HG03457 (cell line): ENCODE measurements around the gene KIAA1755.

Source experiments
- ATAC-seq: cut with Tn5 transposase; IDR thresholded peaks from one replicate; pipeline ENCODE4 v1.9.1; 2021; ENCODE audit warnings: moderate number of reproducible peaks; ENCODE audit not compliant: unreplicated experiment

Gene KIAA1755

DNA sequence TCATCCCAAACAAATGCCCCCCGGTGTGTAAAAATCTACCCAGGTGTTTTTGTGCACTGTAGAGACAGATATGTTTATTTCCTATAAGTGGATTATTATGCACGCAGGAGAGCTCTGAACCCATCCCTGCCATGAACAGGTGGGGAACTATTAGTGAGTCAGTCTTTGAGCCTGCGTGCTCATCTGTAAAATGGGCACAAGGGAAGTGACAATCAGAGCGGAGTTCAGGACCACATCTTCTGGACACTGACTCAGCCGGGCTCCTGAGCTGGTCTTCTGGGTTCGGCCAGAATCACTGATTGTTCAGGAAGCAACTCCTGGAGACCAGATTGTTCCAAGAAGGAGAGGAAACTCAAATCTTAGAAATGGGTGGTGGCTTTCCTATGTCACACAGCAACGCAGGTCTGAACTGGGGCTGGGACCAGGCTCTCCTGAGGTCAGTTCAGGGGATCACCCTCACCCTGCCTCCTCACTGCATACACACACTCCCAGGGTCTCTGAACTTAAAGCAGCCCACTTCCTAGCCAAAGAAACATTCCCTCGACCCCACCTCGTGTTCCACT lies 68.1 kb downstream of the KIAA1755 start:
- ATAC-seq, result no peak

DNA sequence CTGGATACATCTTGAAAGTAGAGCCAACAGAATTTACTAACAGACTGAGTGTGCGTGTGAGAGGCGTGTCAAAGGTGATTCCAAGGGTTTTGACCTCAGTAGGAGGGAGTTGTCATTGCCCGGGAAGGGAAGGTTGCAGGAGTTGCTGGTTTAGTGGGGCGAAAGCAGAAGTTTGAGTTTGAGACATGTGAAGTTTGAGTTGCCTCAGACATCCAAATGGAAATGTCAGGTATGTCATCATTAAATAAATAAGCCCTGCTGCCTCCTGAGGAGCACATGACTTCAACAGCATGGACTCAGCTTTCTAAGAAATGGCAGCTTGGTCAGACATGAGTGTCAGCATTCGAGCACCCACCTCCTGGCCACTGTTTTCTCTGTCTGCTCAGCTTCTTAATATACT lies 68.9 kb downstream of the KIAA1755 start:
- no peak for ATAC-seq

DNA sequence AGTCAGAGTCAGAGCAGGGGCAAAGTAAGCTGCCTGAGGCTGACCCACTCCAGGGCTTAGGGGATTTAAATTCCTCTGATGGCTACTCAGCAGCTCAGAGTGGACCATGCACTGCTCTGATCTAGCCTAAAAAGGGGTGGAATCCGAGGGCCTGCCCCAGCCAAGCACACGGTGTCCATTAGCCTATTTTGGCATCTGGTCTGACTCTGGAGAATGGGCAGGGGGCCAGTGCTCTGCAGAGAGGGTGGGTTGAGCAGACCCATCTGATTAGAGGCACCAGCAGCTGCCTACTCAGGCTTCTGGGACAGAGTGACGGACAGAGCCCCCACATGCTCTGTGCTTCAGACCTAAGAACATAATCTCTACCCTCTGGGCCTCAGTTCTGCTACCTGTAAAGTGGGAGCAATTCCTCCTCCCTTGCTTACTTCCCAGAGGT lies 69.6 kb downstream of the KIAA1755 start:
- no peak for ATAC-seq

DNA sequence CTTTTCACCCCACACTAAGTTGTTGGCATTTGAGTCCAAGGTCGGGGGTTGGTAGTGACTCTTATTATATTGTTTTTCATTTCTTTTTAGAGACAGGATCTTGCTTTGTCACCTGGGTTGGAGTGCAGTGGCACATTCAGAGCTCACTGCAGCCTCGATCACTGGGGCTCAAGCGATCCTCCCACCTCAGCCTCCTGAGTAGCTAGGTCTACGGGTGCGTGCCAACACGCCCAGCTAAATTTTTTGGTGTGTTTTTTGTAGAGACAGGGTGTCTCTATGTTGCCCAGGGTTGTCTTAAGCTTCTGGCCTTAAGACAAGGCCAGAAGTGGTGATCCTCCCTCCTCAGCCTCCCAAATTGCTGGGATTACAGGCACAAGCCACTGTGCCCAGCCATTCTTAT lies 70.4 kb downstream of the KIAA1755 start:
- ATAC-seq, result no peak

DNA sequence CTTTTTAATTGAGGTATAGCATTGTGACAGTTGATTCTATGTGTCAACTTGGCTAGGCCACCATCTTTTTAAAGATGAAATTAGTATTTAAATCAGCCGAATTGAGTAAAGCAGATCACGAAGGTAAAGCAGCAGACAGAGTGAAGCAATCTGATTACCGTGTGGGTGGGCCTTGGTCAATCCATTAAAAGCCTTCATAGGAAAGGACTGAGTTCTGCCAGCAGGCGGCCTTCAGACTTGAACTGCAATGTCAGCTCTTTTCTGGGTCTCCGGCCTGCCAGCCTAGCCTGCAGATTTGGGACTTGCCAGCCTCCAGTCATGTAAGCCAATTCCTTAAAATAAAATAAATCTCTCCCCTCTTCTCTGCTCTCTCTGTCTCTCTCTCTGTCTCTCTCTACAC lies 73.0 kb downstream of the KIAA1755 start:
- ATAC-seq, result no peak

DNA sequence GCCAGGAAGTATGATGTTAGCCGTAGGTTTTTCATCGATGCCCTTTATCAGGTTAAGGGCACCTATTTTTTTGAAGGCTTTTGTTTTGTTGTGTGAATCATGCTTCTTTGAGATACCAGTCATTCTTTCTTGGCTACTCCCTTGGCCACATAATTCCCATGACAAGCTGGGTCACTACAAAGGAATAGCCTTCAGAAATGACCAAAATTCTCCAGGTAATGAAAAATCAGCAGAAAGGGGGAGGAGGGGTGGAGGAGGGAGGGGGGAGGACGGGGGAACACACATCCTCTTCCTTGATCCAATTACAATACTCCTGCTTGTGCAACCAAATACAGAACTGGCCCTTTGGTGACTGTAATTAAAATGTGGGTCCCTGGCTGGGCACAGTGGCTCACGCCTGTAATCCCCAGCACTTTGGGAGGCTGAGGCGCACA lies 73.7 kb downstream of the KIAA1755 start:
- ATAC-seq, result no peak

DNA sequence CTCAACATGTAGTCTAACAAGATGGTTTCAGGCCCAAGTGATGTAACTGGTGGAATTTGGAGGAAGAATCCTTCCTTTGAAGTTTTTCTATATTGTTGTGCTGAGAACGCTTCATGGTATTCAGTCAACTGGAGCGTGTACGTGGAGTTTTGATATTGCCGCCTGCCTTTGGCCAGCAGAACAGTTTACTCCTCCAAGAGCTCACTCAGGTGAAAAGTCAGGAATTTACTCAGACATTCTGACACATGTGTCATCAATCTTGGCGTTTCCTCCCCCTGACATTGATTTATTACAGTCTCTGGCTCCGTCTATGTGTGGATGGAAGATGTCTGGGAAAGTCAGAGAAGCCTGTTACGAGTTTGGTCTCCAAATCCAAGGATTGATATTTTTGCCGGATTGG lies 76.4 kb downstream of the KIAA1755 start:
- no peak for ATAC-seq

DNA sequence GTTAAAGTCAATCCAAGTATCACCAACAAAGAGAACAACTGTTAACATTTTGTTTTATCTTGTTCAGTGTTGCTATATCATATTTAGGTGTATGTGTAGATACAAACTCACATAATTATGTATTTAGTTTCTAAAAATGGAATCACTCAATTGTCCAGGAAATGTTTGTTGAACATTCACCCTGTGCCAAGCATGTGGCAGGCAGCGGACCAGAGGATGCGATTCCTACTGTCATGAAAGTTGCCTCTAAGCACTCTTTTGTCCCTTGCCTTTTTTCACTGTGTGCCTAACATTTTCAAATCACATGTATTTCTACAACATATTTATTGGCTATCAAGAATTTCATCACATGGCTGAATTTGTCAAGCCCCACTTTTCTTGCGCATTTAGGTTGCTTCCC lies 78.6 kb downstream of the KIAA1755 start:
- no peak for ATAC-seq

DNA sequence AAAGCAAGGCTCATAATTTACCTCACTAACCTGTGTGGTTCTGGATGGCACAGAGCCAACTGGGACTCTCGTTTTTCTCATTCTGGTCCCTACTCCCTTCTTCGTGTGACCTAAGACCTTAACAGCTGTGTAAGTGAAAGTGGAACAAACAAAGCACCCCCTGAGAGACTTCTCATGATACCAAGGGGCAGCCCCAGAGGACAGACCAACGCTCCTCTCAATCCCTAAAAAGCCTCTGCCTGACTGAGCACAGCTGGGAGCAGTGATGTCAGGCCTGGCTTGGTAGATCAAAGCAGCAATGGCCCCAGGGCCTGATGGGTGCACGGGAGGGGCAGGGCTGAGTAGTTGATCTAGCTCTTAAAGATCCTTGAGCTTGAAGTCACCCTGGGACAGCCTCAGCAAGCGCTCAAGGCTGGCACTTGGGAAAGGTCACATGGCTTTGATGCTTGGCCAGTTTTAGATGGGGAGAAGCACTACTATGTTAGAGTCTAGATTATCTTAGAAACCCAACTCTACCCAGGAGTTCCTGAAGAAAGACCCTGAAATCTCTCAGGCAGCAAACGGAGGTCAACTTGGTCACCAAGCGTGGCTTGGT lies 79.2 kb downstream of the KIAA1755 start:
- peak; percentile 73 for ATAC-seq

DNA sequence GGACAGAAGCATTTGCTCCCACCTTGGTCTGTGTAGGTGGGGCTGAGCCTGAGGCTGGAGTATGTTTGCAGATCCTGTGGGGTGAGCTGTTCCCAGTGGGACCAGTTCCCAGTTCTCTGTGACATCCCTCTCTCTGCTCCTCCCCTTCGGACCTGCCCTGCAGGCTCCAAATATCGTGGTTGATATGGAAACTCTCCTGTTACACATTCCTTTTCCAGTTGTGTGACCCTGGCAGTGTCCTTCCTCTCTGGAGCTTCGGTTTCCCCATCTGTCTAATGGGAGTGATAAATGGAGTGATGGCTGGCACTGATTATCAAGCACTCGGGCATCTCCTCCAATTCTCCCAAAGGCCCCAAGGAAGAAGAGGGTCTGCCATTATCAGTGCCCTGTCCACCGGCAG lies 79.8 kb downstream of the KIAA1755 start:
- ATAC-seq, result no peak

DNA sequence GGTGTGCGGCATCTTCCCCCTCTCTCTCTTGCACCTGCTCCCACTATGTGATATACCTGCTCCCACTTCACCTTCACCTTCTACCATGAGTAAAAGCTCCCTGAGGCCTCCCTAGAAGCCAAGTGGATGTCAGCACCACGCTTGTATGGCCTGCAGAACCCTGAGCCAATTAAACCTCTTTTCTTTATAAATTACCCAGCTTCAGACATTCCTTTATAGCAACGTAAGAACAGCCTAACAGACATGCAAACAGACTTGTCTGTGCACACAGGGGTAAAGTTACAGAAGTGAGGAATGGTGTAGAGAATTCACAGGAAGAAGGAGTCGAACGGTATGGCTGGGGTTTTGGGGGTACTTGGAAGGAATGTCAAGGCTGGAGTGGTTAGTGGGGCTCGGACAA lies 80.7 kb downstream of the KIAA1755 start:
- ATAC-seq, result no peak

DNA sequence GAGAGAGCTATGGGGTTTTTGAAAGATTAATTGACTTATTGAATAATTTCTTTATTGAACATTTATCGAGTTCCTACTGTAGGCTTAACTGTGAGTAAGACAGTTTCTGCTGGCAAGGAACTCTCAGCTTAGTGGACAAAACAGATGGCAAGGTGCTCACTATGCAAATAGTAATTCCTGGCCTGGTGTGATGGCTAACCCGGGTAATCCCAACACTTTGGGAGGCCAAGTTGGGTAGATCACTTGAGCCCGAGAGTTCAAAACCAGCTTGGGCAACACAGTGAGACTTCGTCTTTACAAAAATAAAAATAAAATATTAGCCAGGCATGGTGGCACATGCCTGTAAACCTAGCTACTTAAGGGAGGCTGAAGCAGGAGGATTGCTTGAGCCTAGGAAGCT lies 82.0 kb downstream of the KIAA1755 start:
- no peak for ATAC-seq

DNA sequence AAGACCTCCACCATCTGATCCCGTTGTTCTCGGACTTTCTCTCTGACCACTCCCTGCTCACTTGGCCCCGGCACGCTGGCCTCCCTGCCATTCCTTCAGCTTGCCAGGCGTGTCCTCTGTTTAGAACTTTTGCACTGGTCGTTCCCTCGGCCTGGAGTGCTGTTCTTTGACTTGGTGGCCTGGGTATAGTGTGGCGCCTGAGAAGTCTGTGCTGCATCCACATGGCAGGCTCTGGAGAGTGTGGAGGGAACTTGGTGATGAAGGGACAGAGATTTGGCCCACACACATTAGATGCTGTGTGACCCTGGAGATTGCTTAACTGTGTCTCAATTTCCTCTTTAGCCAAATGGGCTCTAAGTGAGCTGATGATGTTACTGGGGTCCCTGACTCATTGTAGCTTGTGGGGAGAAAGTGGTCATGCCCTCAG lies 82.5 kb downstream of the KIAA1755 start:
- no peak for ATAC-seq

DNA sequence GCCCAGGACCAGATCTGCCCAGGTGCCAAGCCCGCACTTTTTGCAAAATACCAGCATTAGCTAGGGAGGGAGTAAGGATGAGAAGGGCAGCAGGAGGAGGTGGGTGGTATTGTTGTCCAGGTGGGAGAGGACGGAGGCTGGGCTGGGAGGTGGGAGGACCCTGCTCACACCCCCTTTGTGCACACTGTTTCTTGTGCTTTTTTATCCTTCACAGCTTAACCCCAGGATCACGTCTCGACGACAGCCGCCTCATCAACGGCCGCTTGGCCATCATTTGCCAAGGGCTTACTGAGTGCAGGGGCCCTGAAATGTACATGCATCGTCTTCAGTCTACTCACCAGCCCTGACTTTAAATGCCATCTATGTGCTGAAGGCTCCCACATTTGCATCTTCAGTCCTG lies 83.3 kb downstream of the KIAA1755 start:
- ATAC-seq, result no peak

DNA sequence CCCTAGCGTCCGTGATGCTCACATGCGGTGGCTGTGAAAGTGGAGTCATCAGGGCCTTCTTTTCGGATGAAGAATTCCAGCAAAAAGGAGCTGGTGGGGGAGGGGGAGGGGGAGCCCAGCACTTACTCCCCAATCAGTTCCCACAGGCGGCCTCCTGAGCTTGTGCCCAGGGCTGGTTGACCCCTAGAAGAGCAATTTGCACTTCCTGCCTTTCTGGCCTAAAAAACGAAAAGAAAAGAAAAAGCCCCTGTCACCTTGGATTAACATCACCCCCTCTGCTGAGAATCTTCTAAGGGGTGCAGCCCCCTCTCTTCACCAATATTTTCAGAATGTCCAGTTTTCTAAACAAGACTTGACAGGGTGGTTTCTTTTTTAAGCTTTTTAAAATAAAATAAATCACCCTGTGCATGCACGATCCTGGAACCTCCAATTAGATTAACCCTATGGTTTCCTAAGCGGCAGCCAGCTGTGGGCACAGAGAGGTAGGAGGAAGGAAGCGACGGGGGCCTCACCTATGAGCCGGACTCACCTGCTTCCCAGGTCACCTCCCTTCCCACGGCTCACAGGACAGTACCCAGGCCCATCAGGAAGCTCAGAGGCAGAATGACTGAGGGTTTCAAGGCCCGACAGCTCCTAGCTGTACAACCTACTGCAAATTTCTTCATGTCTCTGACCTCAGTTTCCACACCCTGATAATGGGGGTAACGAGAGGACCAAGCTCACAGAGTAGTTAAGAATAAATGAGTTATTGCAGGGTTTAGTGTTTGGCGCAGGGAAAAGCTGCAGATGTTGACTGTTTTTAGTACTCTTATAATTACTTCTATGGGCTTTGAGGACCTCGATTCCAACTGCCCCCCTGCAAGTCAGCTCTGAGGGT lies 85.0 kb downstream of the KIAA1755 start:
- ATAC-seq, result no peak

DNA sequence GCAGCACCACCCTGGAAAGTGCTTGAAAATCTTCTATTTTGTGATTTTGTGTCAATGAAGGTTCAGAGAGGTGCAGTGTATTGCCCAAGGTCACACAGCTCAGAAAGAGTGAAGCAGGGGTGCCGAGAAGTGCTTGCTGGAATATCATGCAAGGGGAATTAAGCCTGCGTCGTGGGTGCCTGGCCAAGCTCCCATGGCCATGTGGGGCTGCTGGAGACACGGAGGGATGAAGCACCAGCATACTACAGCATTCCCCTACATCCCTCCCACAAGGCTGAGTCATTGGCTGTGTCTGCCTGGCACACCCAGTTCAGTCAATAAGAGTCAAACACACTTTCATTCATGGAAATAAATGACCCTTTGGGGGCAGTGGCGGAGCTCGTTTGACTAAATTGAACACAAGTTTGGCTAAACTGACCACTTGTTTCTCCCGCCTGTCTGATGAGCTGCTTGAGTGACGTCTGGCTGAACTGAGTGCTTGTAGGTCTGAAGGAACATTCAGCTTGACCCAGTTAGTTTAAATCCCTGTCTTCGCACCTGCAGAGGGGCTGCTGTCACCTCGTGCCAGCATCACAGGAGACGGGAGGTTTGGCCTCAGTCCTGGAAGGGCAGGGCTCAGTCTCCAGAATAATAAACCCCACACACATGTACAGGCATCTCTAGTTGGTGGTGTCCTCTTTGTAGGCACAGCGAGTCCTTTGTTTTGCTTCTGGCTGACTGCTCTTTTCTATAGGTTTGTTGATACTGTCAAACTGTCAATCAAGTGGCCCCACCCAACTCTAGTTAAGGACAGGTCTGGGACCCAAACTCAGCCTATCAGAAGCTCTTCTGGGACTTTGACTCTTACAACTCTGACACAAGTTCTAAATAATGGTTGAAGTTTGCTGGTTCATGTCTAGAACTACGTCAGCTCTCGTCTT lies 87.0 kb downstream of the KIAA1755 start:
- ATAC-seq, result no peak

DNA sequence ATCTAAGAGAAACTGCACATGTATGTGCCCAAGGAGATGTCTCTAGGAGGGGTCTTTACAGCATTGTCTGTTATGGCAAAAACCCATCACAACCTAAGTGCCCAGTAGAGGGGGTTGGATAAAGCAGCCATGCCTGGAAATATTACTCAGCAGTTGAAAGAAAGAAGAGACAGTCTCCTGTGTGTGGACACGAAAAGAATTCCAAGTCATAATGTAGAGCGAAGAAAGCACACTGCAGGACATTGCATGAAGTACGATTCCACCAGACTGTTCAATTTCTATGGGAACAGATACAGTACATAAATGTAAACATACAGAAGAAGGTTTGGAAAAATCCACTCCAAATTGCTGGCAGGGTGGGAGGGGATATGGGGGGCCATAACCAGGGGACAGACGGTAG lies 88.1 kb downstream of the KIAA1755 start:
- no peak for ATAC-seq

DNA sequence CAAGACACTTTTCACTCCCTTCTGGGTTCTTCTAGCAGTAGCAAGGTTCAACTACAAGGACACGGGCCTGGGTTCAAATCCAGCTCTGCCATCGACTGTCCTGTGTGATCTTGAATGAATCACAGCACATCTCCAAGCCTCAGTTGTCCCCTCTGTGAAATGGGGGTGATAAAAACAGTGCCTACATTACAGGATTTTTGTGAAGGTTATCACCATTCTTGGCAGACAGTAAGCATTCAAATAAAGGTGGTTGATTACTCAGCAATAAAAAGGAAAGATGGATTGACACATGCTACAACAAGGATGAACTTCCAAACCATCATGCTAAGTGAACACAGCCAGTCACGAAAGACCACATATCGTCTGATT lies 88.9 kb downstream of the KIAA1755 start:
- no peak for ATAC-seq

DNA sequence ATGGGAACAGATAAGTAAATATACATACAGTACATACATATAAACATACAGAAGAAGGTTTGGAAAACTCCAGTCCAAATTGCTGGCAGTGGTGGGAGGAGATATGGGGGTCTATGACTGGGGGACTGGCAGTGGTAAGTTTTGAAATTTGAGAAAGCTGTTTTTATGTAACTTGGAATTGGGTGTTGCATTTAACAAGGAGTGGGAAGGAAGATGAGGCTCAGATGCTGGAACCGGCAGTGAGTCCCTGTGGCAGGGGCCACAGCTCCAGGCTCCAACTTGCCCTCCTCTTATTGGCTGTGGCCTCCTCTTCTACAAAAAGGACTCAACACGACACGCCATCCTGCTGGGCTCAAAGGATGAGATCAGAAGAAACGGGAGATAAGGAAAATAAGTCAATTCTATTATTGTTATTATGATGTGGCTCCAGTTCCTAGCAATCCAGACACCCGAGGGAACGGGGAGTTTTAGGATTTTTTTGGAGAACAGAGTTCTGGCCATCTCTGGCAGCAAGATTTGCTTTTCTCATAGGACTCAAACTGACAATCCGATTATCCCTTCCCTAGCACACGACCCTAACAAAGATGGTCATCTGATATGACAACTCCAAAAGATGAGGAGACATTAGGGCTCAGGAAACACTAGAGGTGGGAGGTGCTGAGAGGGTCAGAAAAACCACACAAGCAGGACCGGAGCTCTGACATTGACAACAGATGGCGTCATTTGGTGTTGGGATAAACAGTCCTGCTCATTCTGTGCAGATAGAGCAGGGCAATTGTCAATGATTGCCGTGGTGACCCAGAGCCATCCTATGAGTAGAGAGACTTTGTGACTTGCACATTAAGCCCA lies 89.5 kb downstream of the KIAA1755 start:
- ATAC-seq, result no peak

DNA sequence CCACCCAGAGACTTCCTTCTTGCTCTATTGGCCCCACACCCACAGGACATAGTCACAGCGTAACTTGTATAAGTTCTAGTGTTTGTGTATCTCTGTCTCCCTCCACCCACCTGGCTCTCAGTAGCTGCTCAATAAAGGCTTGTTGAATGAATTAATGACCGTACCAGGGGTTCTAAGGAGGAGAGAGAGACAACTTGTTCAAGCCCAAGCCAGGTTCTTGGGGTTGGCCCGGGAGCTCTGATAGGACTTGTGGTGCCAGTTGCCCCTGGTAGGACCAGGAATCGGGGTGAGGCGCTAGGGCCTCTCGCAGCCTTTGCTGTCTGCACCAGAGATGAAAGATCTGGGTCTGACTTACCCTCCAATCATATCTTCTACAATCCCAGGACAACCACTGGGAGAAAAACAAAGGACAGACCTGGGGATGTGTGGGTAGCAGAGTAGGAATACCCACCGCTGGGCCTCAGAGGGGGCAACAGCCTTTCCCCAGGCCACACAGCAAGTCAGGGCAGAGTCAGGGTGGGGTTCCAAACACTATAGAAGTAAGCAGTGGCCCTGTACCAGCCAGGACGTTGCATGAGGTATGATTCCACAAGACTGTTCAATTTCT lies 90.2 kb downstream of the KIAA1755 start:
- no peak for ATAC-seq
